ENCODE data around the gene ATP11A. TPM values are rescaled to one million over a fixed set of nuclear protein-coding genes. Genes with fewer than 3 reads are reported as not detected.

Gene ATP11A
- total and polyA plus RNA-seq, 2 experiments from 2014 or later, result 12.3 to 52.6 TPM

- DNase-seq (ENCODE audit: low spot score) (no peak), ATAC-seq (no peak)
- H3K79me2 ChIP-seq (replicated peaks; ENCODE audit: insufficient read depth), result peaks cover 3% of the 10 kb centered on the region
Observed at GRCh38 chr13:112685896-112686295, 3.9 kb upstream of the ATP11A start.

More at GRCh38 chr13:112685896-112686295, 3.9 kb upstream of the ATP11A start:
- peaks cover 3% of the 10 kb centered on the region; the same call in 1 of the 2 replicates for H3K27me3 ChIP-seq (ENCODE audit: insufficient read depth)
- no peaks in the 10 kb centered on the region for H3K36me3 ChIP-seq (ENCODE audit: insufficient read depth)
- no peak overlapping the region for H3K4me3 ChIP-seq
- H4K20me1 ChIP-seq (replicated peaks; ENCODE audit: insufficient read depth), result no peaks in the 10 kb centered on the region
- H2AFZ ChIP-seq, result no peak overlapping the region
- peaks cover 4% of the 10 kb centered on the region; the same call in 1 of the 2 replicates for H3F3A ChIP-seq (replicated peaks; ENCODE audit: low read depth)
- H3K9me2 ChIP-seq (ENCODE audit: insufficient read depth), result no peaks in the 10 kb centered on the region
- no peak overlapping the region for H3K4me2 ChIP-seq
- no peaks in the 10 kb centered on the region; the same call in 2 of the 3 replicates for H3K9me3 Mint-ChIP-seq
- H3K4me3 Mint-ChIP-seq, result no peak overlapping the region
- H3K27ac Mint-ChIP-seq, result no peak overlapping the region
- no peak for TF ChIP-seq STAT1 (IDR thresholded peaks at IDR 0.05; ENCODE audit: unreplicated experiment)
- TF ChIP-seq POLR2AphosphoS5 (IDR thresholded peaks at IDR 0.05; ENCODE audit: low read depth), result no peak
- TF ChIP-seq JUNB (IDR thresholded peaks at IDR 0.05; ENCODE audit: unreplicated experiment), result no peak
- no peak for TF ChIP-seq CTCF (conservative IDR thresholded peaks at IDR 0.05; ENCODE audit: low read depth in 2 of 2)
- TF ChIP-seq REST (IDR thresholded peaks at IDR 0.05; ENCODE audit: unreplicated experiment), result no peak
- TF ChIP-seq NANOG (IDR thresholded peaks at IDR 0.05; ENCODE audit: borderline replicate concordance), result no peak
- TF ChIP-seq ETS1 (IDR thresholded peaks at IDR 0.05), result no peak
- no peak for TF ChIP-seq ZNF114 (CRISPR knock-in tag; IDR thresholded peaks at IDR 0.05)
- no peak for TF ChIP-seq ZNF462 (CRISPR knock-in tag; IDR thresholded peaks at IDR 0.05)
- no peak for TF ChIP-seq ZNF331 (CRISPR knock-in tag; IDR thresholded peaks at IDR 0.05; ENCODE audit: low read depth)
- no peak for TF ChIP-seq EZH2 (IDR thresholded peaks at IDR 0.05; ENCODE audit: low read depth, unreplicated experiment)
- no peak overlapping the region for H3K27ac ChIP-seq (ENCODE audit: low read depth)
- H3K4me1 Mint-ChIP-seq, result peaks cover 18% of the 10 kb centered on the region
- H3K4me1 ChIP-seq (ENCODE audit: insufficient read depth), result peaks cover 9% of the 10 kb centered on the region
- peaks cover 14% of the 10 kb centered on the region for H3K27me3 Mint-ChIP-seq (ENCODE audit: insufficient read depth, low read depth, poor library complexity)
- H3K36me3 Mint-ChIP-seq (ENCODE audit: low read depth), result no peaks in the 10 kb centered on the region; the same call in 2 of the 3 replicates

All from GM23338 (cell line).